ENCODE results near the gene SAMHD1. TPM values are rescaled to one million over a fixed set of nuclear protein-coding genes. Genes with fewer than 3 reads are reported as not detected.
A peak's percentile ranks its signal among the peaks of the same experiment; 100 is the strongest.

SAMHD1 gene
- polyA plus RNA-seq, 1 of the 3 experiments (the other 2 are of a cell fraction): 5.9 TPM

DNA sequence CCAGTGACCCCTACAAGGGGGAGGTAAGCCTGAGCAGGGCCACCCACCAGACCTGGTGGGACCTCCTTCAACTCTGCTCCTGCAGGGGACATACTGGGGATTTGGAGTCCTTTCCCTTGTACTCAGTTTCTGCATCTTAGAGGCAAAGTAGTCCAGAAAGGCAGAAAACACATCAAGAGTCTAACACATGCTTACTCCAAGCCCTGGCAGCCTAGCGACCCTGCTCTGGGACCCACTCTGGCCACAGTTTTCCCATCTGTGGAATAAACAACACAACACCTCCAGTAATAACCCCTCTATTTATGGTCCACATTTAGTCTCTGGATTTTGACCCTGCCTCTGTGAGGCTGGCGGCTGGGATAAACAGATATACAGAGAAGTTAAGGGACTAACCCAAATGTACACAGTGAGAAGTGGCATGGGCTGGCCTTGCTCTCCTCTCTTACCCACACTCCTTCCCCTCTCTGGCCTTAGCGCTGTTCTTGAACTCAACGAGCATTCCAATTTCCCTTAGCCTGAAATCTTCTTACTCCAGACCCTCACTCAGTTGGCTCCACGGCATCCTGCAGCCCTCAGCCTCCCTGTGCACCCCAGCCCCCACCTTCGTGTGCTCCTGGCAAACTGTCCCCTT, 91.7 kb downstream of the SAMHD1 start:
- ChIA-PET POLR2A (no interaction called here), CTCF (interaction anchor here (0.9 kb wide), 1 partner anchor 12 kb away, joined by 3 read pairs; no protein-coding TSS in a partner anchor)
- H3F3A ChIP-seq (replicated peaks; ENCODE audit: insufficient read depth): peaks cover 16% of the 10 kb centered on the region
- no peaks in the 10 kb centered on the region for H3K27me3 ChIP-seq (ENCODE audit: insufficient read depth)
- peaks cover 29 to 51% of the 10 kb centered on the region in 2 experiments for H3K4me1 ChIP-seq (ENCODE audit: control insufficient read depth in 1 of 2, insufficient read depth in 2 of 2, low read depth in 1 of 2, low read length in 1 of 2)
- no peaks in the 10 kb centered on the region for H3K9me3 ChIP-seq
- H3K4me2 ChIP-seq: peak overlapping the region; percentile 95; the same call in 1 of the 2 replicates
- H3K9me2 ChIP-seq: no peaks in the 10 kb centered on the region
- no peak overlapping the region for H3K4me3 ChIP-seq (ENCODE audit: low read depth in 2 of 2, low read length in 1 of 2)
- H3K79me2 ChIP-seq (ENCODE audit: insufficient read depth): peaks cover 87% of the 10 kb centered on the region
- DNase-seq: no peak
- H3K27ac ChIP-seq (ENCODE audit: low read depth in 2 of 2, low read length in 1 of 2): no peak overlapping the region
- H4K20me1 ChIP-seq (ENCODE audit: insufficient read depth): peaks cover 56% of the 10 kb centered on the region
- H3K36me3 ChIP-seq (replicated peaks in 1 of 2; ENCODE audit: control insufficient read depth in 1 of 2, insufficient read depth in 2 of 2, low read length in 1 of 2): peaks cover 0 to 9% of the 10 kb centered on the region in 2 experiments
- no peak overlapping the region for H2AFZ ChIP-seq (ENCODE audit: low read depth)
- 93% methylated on average over 6 of the region's 6 CpGs for WGBS (ENCODE audit: low lambda C conversion rate)
- TF ChIP-seq NFIC (IDR thresholded peaks at IDR 0.05; ENCODE audit: borderline replicate concordance): no peak
- TF ChIP-seq RAD21 (IDR thresholded peaks at IDR 0.05; ENCODE audit: low read length): no peak
- TF ChIP-seq, protein P1, sequence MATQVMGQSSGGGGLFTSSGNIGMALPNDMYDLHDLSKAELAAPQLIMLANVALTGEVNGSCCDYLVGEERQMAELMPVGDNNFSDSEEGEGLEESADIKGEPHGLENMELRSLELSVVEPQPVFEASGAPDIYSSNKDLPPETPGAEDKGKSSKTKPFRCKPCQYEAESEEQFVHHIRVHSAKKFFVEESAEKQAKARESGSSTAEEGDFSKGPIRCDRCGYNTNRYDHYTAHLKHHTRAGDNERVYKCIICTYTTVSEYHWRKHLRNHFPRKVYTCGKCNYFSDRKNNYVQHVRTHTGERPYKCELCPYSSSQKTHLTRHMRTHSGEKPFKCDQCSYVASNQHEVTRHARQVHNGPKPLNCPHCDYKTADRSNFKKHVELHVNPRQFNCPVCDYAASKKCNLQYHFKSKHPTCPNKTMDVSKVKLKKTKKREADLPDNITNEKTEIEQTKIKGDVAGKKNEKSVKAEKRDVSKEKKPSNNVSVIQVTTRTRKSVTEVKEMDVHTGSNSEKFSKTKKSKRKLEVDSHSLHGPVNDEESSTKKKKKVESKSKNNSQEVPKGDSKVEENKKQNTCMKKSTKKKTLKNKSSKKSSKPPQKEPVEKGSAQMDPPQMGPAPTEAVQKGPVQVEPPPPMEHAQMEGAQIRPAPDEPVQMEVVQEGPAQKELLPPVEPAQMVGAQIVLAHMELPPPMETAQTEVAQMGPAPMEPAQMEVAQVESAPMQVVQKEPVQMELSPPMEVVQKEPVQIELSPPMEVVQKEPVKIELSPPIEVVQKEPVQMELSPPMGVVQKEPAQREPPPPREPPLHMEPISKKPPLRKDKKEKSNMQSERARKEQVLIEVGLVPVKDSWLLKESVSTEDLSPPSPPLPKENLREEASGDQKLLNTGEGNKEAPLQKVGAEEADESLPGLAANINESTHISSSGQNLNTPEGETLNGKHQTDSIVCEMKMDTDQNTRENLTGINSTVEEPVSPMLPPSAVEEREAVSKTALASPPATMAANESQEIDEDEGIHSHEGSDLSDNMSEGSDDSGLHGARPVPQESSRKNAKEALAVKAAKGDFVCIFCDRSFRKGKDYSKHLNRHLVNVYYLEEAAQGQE (IDR thresholded peaks at IDR 0.05; ENCODE audit: low read depth, low read length): no peak
- no peak for TF ChIP-seq RXRA (IDR thresholded peaks at IDR 0.05; ENCODE audit: borderline replicate concordance, low read depth)
- TF ChIP-seq TEAD4 (IDR thresholded peaks at IDR 0.05; ENCODE audit: borderline replicate concordance, insufficient read depth): no peak
- no peak for TF ChIP-seq SMC3 (IDR thresholded peaks at IDR 0.05; ENCODE audit: low read depth, low read length)
- TF ChIP-seq EP300 (IDR thresholded peaks at IDR 0.05; ENCODE audit: borderline replicate concordance in 1 of 2, low read depth in 1 of 2, low read length in 1 of 2): no peak
- TF ChIP-seq, protein P2, sequence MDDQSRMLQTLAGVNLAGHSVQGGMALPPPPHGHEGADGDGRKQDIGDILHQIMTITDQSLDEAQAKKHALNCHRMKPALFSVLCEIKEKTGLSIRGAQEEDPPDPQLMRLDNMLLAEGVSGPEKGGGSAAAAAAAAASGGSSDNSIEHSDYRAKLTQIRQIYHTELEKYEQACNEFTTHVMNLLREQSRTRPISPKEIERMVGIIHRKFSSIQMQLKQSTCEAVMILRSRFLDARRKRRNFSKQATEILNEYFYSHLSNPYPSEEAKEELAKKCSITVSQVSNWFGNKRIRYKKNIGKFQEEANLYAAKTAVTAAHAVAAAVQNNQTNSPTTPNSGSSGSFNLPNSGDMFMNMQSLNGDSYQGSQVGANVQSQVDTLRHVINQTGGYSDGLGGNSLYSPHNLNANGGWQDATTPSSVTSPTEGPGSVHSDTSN (IDR thresholded peaks at IDR 0.05): no peak
- no peak for TF ChIP-seq CHD2 (IDR thresholded peaks at IDR 0.05; ENCODE audit: low read length, partially characterized antibody)
- TF ChIP-seq, protein P3, sequence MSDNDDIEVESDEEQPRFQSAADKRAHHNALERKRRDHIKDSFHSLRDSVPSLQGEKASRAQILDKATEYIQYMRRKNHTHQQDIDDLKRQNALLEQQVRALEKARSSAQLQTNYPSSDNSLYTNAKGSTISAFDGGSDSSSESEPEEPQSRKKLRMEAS (IDR thresholded peaks at IDR 0.05; ENCODE audit: low read depth): no peak
- TF ChIP-seq, protein P4, sequence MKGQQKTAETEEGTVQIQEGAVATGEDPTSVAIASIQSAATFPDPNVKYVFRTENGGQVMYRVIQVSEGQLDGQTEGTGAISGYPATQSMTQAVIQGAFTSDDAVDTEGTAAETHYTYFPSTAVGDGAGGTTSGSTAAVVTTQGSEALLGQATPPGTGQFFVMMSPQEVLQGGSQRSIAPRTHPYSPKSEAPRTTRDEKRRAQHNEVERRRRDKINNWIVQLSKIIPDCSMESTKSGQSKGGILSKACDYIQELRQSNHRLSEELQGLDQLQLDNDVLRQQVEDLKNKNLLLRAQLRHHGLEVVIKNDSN (IDR thresholded peaks at IDR 0.05; ENCODE audit: borderline replicate concordance, low read depth): no peak
- TF ChIP-seq GATA2 (CRISPR knock-in tag; IDR thresholded peaks at IDR 0.05): no peak
- H3K9ac ChIP-seq: no peak overlapping the region
